Glutamatergic neuron (in vitro differentiated cells): ENCODE results near the gene SUCLG2. TPM values are rescaled to one million over a fixed set of nuclear protein-coding genes. Genes with fewer than 3 reads are reported as not detected.

Experiments used
- DNase-seq: peaks from one replicate; pipeline ENCODE4 v3.0.0; 2022
- H3K27ac Mint-ChIP-seq: one replicate; pipeline ENCODE4 v1.8.0; 2020; ENCODE audit warnings: mild to moderate bottlenecking, mixed read lengths, inconsistent platforms; ENCODE audit not compliant: unreplicated experiment
- H3K27me3 Mint-ChIP-seq: one replicate; pipeline ENCODE4 v1.8.0; 2020; ENCODE audit warnings: mild to moderate bottlenecking, moderate library complexity, mixed read lengths, inconsistent platforms; ENCODE audit not compliant: unreplicated experiment
- H3K36me3 Mint-ChIP-seq: one replicate; pipeline ENCODE4 v1.8.0; 2020; ENCODE audit warnings: mild to moderate bottlenecking, mixed read lengths, inconsistent platforms; ENCODE audit not compliant: unreplicated experiment
- H3K4me1 Mint-ChIP-seq: one replicate; pipeline ENCODE4 v1.8.0; 2020; ENCODE audit warnings: mild to moderate bottlenecking, low read depth, mixed read lengths, inconsistent platforms; ENCODE audit not compliant: unreplicated experiment
- H3K4me3 Mint-ChIP-seq: one replicate; pipeline ENCODE4 v1.8.0; 2020; ENCODE audit warnings: mild to moderate bottlenecking, mixed read lengths, inconsistent platforms; ENCODE audit not compliant: unreplicated experiment
- H3K9me3 Mint-ChIP-seq: one replicate; pipeline ENCODE4 v1.8.0; 2020; ENCODE audit warnings: mild to moderate bottlenecking, moderate library complexity, mixed read lengths, inconsistent platforms; ENCODE audit not compliant: unreplicated experiment
- total RNA-seq: library from RNA; stranded (reverse); fragmentation: NEBNext Ultra II Directional; extraction: Animal tissue kit (Norgen Biotek cat#: 25700); gene quantifications from one replicate; pipeline ENCODE4 v1.2.1, GENCODE V29; 2021; ENCODE audit not compliant: unreplicated experiment
- TF ChIP-seq, protein P1 (sequence below): fragments of 200-600 bp; sonication (generic); IDR thresholded peaks from one replicate; pipeline ENCODE4 v1.5.0; 2021; ENCODE audit not compliant: partially characterized antibody, unreplicated experiment

The SUCLG2 gene
- total RNA-seq, 1 donor from 2014 or later = 4.3 TPM

DNA sequence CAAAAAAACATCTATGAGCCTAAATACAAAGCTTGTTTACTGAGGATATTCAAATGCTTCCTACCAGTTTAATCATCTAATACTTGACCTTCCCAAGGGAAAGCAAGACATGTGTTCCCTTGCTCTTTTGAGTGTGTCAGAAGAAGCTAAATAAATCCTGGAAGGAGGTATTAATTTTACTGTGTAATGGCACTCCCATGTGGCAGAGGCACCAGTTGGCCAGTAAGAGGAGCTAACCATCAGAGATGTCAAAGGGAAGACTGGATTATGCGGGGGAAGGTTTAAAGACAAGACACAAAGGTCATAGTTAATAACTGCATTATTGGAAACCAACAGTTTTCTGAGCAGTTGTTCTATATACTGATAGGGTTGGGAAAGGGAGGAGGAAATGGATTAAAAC is 125.1 kb downstream of the SUCLG2 start:
- no peak overlapping the region for H3K27ac Mint-ChIP-seq
- H3K27me3 Mint-ChIP-seq = no peaks in the 10 kb centered on the region
- H3K4me3 Mint-ChIP-seq = no peak overlapping the region
- H3K36me3 Mint-ChIP-seq = no peaks in the 10 kb centered on the region
- TF ChIP-seq, protein P1, sequence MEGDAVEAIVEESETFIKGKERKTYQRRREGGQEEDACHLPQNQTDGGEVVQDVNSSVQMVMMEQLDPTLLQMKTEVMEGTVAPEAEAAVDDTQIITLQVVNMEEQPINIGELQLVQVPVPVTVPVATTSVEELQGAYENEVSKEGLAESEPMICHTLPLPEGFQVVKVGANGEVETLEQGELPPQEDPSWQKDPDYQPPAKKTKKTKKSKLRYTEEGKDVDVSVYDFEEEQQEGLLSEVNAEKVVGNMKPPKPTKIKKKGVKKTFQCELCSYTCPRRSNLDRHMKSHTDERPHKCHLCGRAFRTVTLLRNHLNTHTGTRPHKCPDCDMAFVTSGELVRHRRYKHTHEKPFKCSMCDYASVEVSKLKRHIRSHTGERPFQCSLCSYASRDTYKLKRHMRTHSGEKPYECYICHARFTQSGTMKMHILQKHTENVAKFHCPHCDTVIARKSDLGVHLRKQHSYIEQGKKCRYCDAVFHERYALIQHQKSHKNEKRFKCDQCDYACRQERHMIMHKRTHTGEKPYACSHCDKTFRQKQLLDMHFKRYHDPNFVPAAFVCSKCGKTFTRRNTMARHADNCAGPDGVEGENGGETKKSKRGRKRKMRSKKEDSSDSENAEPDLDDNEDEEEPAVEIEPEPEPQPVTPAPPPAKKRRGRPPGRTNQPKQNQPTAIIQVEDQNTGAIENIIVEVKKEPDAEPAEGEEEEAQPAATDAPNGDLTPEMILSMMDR = no peak
- peaks cover 8% of the 10 kb centered on the region for H3K4me1 Mint-ChIP-seq
- DNase-seq = no peak
- H3K9me3 Mint-ChIP-seq = no peaks in the 10 kb centered on the region

DNA sequence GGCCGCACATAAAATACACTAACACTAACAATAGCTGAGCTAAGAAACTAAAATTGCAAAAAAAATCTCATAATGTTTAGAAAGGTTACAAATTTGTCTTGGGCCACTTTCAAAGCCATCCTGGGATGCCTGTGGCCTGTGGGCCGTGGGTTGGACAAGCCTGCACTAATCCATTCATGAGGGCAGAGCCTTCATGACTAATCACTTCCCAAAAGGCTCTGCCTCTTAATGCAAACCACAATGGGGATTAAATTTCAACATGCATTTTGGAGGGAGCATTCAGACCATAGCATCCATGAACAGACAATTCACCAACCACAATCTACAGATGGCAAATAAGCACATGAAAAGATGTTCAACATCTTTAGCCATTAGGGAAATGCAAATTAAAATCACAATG is 128.2 kb downstream of the SUCLG2 start:
- Mint-ChIP-seq H3K4me3 (no peak overlapping the region), H3K27me3 (no peaks in the 10 kb centered on the region), H3K27ac (no peak overlapping the region), H3K9me3 (no peaks in the 10 kb centered on the region), H3K36me3 (no peaks in the 10 kb centered on the region), H3K4me1 (peaks cover 8% of the 10 kb centered on the region)
- TF ChIP-seq, protein P1 = no peak
- DNase-seq = no peak

DNA sequence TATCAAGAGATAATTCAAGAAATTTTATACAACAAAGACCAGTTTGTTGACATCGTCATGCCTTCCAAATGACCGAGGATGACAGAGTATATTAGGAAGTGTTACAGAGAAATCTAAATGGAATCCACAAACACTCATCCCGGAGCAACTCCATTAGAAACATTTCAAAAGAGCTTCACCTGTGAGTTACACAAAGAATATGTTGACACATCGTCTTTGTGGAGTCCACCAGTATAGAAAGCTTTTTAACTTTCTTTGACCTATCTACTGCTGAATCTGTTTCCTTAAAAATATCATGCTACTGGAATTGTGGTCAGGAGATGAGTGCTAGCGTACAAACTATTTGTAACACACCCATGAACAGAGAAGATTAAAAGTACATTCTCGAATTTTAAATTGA is 130.4 kb downstream of the SUCLG2 start:
- Mint-ChIP-seq H3K27ac (no peak overlapping the region), H3K36me3 (no peaks in the 10 kb centered on the region), H3K4me1 (peaks cover 5% of the 10 kb centered on the region), H3K9me3 (no peaks in the 10 kb centered on the region), H3K27me3 (no peaks in the 10 kb centered on the region), H3K4me3 (no peak overlapping the region)
- no peak for DNase-seq
- TF ChIP-seq, protein P1 = no peak

DNA sequence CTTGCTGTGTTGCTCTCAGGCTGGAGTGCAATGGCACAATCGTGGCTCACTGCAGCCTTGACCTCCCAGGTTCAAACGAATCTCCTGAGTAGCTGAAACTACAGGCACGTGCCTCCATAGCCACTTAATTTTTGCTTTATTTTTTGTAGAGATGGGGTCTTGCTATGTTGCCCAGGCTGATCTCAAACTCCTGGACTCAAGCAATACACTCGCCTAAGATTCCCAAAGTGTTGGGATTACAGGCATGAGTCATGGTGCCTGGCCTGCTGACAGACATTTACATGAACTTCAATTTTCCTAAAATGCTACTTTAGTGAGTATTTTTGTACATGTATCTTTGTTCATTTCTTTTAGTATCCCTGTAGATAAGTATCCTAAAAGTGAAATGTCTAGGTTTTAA is 132.3 kb downstream of the SUCLG2 start:
- H3K27me3 Mint-ChIP-seq = no peaks in the 10 kb centered on the region
- TF ChIP-seq, protein P1 = no peak
- peaks cover 5% of the 10 kb centered on the region for H3K4me1 Mint-ChIP-seq
- no peak overlapping the region for H3K27ac Mint-ChIP-seq
- no peaks in the 10 kb centered on the region for H3K36me3 Mint-ChIP-seq
- H3K4me3 Mint-ChIP-seq = no peak overlapping the region
- no peak for DNase-seq
- H3K9me3 Mint-ChIP-seq = no peaks in the 10 kb centered on the region

DNA sequence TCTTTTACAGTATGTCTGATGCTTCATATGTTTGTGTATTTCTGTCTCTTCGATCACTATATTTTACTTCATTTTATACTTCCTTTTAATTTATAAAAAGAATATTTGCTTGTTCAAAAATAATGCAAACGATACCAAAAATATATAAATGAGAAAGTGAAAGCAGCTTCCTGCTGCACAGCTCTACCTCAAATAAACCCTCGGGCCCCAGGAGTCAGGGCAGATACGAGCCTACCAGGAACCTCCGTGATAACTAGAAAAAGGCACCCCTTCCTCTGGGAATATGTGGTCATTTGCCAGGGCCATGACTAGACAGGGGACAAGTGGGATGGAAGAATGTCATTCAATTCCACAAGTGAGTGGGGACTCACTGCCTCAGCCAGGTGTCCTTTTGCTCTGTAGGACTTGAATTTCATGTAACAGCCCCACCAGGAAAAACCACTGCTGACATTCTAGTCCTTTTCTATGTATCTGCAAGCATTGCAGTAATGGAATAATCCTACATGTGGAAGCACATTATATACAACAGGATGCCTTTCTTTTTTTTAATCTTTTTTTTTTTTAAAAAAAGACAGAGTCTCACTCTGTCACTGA is 133.3 kb downstream of the SUCLG2 start:
- Mint-ChIP-seq H3K4me3 (no peak overlapping the region), H3K27ac (no peak overlapping the region), H3K4me1 (peaks cover 1% of the 10 kb centered on the region), H3K36me3 (no peaks in the 10 kb centered on the region), H3K27me3 (no peaks in the 10 kb centered on the region), H3K9me3 (no peaks in the 10 kb centered on the region)
- TF ChIP-seq, protein P1 = no peak
- DNase-seq = no peak
